Measurements from ENCODE around the gene PSMD1. TPM values are rescaled to one million over a fixed set of nuclear protein-coding genes. Genes with fewer than 3 reads are reported as not detected.
"Not testable (repeated sequence)": the region's sequence is repeated elsewhere in the genome, so short reads cannot be mapped to it uniquely, and the experiment has no call there.

Gene PSMD1
- total RNA-seq, 1 donor from 2014 or later: 91.6 TPM

- Mint-ChIP-seq H3K4me3 (no peak overlapping the region), H3K36me3 (peaks cover 33% of the 10 kb centered on the region), H3K4me1 (ENCODE audit: unreplicated experiment) (no peaks in the 10 kb centered on the region), H3K9me3 (no peaks in the 10 kb centered on the region), H3K27me3 (no peaks in the 10 kb centered on the region), H3K27ac (no peak overlapping the region)
- TF ChIP-seq CTCF (conservative IDR thresholded peaks at IDR 0.05): no peak
- DNase-seq (ENCODE audit: extremely low spot score, unreplicated experiment): no peak
Observed at GRCh38 chr2:231084565-231084964, 27.9 kb downstream of the PSMD1 start.

GRCh38 chr2:231088754-231089153, 32.1 kb downstream of the PSMD1 start:
- peaks cover 33% of the 10 kb centered on the region for H3K36me3 Mint-ChIP-seq
- no peak for DNase-seq (ENCODE audit: extremely low spot score, unreplicated experiment)
- no peaks in the 10 kb centered on the region for H3K27me3 Mint-ChIP-seq
- H3K9me3 Mint-ChIP-seq: peaks cover 6% of the 10 kb centered on the region
- H3K4me1 Mint-ChIP-seq (ENCODE audit: unreplicated experiment): no peaks in the 10 kb centered on the region
- TF ChIP-seq CTCF (conservative IDR thresholded peaks at IDR 0.05): no peak
- no peak overlapping the region for H3K4me3 Mint-ChIP-seq
- no peak overlapping the region for H3K27ac Mint-ChIP-seq

GRCh38 chr2:231093933-231094332, 37.3 kb downstream of the PSMD1 start:
- Mint-ChIP-seq H3K9me3 (peaks cover 17% of the 10 kb centered on the region), H3K4me1 (ENCODE audit: unreplicated experiment) (peaks cover 9% of the 10 kb centered on the region), H3K4me3 (no peak overlapping the region), H3K36me3 (peaks cover 57% of the 10 kb centered on the region), H3K27ac (no peak overlapping the region), H3K27me3 (no peaks in the 10 kb centered on the region)
- no peak for DNase-seq (ENCODE audit: extremely low spot score, unreplicated experiment)
- no peak for TF ChIP-seq CTCF (conservative IDR thresholded peaks at IDR 0.05)

- TF ChIP-seq CTCF (conservative IDR thresholded peaks at IDR 0.05): no peak
- Mint-ChIP-seq H3K36me3 (peaks cover 64% of the 10 kb centered on the region), H3K4me1 (ENCODE audit: unreplicated experiment) (peaks cover 9% of the 10 kb centered on the region), H3K4me3 (no peak overlapping the region), H3K27me3 (no peaks in the 10 kb centered on the region), H3K27ac (peak overlapping the region; percentile 42), H3K9me3 (peaks cover 19% of the 10 kb centered on the region)
- no peak for DNase-seq (ENCODE audit: extremely low spot score, unreplicated experiment)
Observed at GRCh38 chr2:231094736-231095346, 38.2 kb downstream of the PSMD1 start.

GRCh38 chr2:231099918-231100317, 43.3 kb downstream of the PSMD1 start:
- Mint-ChIP-seq H3K4me1 (ENCODE audit: unreplicated experiment) (no peaks in the 10 kb centered on the region), H3K4me3 (no peak overlapping the region), H3K27ac (peak overlapping the region; percentile 17), H3K27me3 (no peaks in the 10 kb centered on the region), H3K9me3 (peaks cover 14% of the 10 kb centered on the region), H3K36me3 (peaks cover 55% of the 10 kb centered on the region)
- no peak for DNase-seq (ENCODE audit: extremely low spot score, unreplicated experiment)
- TF ChIP-seq CTCF (conservative IDR thresholded peaks at IDR 0.05): peak; percentile 70

- peaks cover 54% of the 10 kb centered on the region for H3K36me3 Mint-ChIP-seq
- H3K4me3 Mint-ChIP-seq; H3K4me1 Mint-ChIP-seq (ENCODE audit: unreplicated experiment); H3K27me3 Mint-ChIP-seq; DNase-seq (ENCODE audit: extremely low spot score, unreplicated experiment): not testable (repeated sequence)
- peak overlapping the region; percentile 17 for H3K27ac Mint-ChIP-seq
- H3K9me3 Mint-ChIP-seq: peaks cover 14% of the 10 kb centered on the region
Observed at GRCh38 chr2:231100321-231100720, 43.7 kb downstream of the PSMD1 start.
